Fibroblast of skin of scalp (primary cell): ENCODE results near the gene E2F8.

Experiments
- DNase-seq: peaks from one replicate; pipeline ENCODE4 v3.0.0-alpha.2; 2013

Gene E2F8

DNA sequence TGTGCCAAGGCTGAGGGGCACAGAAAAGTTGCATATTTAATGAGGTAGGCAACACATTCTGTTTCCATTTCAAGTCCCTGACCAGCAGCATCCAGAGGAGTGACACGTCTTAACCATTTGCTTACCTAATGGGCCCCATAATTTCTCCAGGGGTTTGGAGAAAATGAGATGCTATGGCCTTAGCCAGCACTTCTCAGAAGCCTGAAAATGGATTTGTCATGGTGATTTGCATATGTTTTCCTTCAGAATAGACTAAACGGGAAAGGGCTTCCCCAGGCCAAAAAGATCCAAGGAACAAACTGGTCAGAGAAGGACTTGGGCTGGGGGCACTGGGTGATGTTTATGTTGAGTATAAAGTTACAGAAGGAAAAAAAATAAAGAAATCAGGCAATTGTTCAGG is 55.7 kb downstream of the E2F8 start:
- no peak for DNase-seq

DNA sequence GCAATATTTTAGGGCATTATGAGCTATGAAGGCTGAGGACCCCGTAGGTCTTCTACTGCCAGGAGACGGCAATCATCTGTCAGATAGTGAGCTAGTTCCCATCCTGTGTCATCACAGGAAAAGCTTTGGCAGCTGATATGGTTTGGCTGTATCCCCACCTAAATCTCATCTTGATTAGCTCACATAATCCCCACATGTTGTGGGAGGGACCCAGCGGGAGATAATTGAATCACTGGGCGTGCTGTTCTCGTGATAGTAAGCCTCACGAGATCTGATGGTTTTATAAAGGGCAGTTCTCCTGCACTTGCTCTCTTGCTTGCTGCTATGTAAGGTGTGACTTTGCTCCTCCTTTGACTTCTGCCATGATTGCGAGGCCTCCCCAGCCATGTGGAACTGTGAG is 57.1 kb downstream of the E2F8 start:
- no peak for DNase-seq

DNA sequence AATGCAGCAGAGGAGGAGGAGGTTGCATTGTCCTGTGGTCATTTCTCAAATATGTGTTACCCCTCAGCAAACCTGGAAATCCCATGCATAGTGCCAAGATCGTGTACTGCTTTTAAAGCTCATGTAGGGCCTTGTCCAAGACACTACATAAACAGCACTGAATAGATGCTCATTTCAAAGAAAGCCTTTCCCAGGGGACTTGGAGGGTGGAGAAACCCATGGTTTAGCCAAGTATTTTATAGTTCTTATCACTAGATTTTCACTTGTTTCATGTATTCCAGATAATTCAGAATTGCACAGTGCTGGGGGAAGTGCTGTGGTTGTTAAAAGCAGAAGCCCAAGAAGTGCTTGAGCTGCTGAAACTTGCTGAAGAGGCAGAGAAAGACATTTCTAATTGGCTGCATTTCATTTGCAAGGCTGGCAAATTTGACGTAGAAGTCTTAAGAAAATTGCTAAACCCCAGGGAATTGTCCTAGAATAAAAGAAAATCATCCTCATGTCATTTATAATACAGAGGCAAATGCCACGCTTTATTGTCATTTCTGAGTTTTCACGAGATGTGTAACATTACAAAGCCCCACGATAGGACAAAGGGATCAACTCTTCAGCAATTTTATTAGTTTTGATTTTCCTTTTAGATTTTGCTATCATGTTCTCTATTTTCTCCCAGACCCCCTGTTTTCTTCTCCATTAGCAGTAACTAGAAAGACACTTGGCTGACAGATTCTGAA is 59.0 kb downstream of the E2F8 start:
- DNase-seq: no peak

DNA sequence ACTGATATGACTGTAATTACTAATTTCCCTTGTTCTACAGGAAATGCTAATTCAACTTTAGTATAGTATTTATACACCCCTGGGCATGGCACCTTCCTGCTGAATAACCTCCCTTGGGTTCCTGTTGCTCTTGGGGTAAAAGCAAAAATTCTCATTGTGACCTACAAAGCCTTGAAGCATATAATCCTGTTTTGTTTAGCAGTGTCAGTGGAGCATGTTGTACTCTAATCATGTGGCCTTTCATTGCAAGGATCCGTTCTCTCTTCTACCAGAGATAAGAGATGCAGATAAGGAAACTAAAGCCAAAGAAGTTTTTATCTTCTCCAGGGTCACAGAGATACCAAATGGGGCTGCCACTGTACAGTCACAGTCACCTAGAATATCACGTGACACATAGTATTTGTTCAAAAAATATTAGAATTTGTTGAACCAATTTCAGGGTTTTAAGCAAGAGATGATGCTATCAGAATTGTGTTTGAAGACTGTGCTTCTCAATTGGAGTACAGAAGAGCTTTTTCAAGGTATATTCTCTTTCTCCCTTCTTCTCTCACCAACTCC is 64.0 kb downstream of the E2F8 start:
- no peak for DNase-seq
